H9 (cell line): Measurements from ENCODE around the gene GJE1. TPM values are rescaled to one million over a fixed set of nuclear protein-coding genes. Genes with fewer than 3 reads are reported as not detected.
"Not testable (repeated sequence)": the region's sequence is repeated elsewhere in the genome, so short reads cannot be mapped to it uniquely, and the experiment has no call there.

Experiments
- DNase-seq: peaks from one replicate; pipeline ENCODE4 v3.0.0-alpha.2; 2017
- H2AFZ ChIP-seq: one replicate; pipeline ENCODE4 v1.6.1; 2013; ENCODE audit warnings: mild to moderate bottlenecking, low read length, control low read depth, moderate library complexity
- H2AK5ac ChIP-seq: 2 replicates; pipeline ENCODE4 v1.6.1; 2013; ENCODE audit warnings: low read length, control low read depth, mixed read lengths; ENCODE audit not compliant: insufficient read length
- H2BK120ac ChIP-seq: one replicate; pipeline ENCODE4 v1.6.1; 2013; ENCODE audit warnings: low read depth, mild to moderate bottlenecking, low read length, control low read depth, inconsistent platforms; ENCODE audit not compliant: poor library complexity, severe bottlenecking
- H2BK12ac ChIP-seq: 2 replicates; pipeline ENCODE4 v1.6.1; 2013; ENCODE audit warnings: low read length, control low read depth, mixed read lengths, low read depth; ENCODE audit not compliant: insufficient read length
- H2BK15ac ChIP-seq: 2 replicates; pipeline ENCODE4 v1.6.1; 2013; ENCODE audit warnings: low read depth, low read length, control low read depth
- H2BK20ac ChIP-seq: one replicate; pipeline ENCODE4 v1.6.1; 2013; ENCODE audit warnings: low read depth, mild to moderate bottlenecking, low read length, control low read depth, inconsistent platforms; ENCODE audit not compliant: poor library complexity, severe bottlenecking
- H2BK5ac ChIP-seq: 2 replicates; pipeline ENCODE4 v1.6.1; 2013; ENCODE audit warnings: low read length, control low read depth, mixed read lengths; ENCODE audit not compliant: insufficient read length
- H3K14ac ChIP-seq: 2 replicates; pipeline ENCODE4 v1.6.1; 2013; ENCODE audit warnings: low read length, control low read depth; ENCODE audit not compliant: insufficient read depth
- H3K18ac ChIP-seq: 2 replicates; pipeline ENCODE4 v1.6.1; 2013; ENCODE audit warnings: low read depth, mild to moderate bottlenecking, mixed read lengths, low read length, control low read depth; ENCODE audit not compliant: insufficient read length
- H3K23ac ChIP-seq: 2 replicates; pipeline ENCODE4 v1.6.1; 2013; ENCODE audit warnings: low read length, control low read depth, mixed read lengths, low read depth; ENCODE audit not compliant: insufficient read length
- H3K23me2 ChIP-seq: 2 replicates; pipeline ENCODE4 v1.6.1; 2013; ENCODE audit warnings: low read depth, mild to moderate bottlenecking, mixed read lengths, low read length, control low read depth; ENCODE audit not compliant: insufficient read length, poor library complexity, severe bottlenecking
- H3K27ac ChIP-seq: 2 replicates; pipeline ENCODE4 v1.5.1; 2013; ENCODE audit warnings: low read length, control low read depth, mixed read lengths, low read depth; ENCODE audit not compliant: insufficient read length
- H3K27me3 ChIP-seq: 2 replicates; pipeline ENCODE4 v1.6.1; 2013; ENCODE audit warnings: low read length, control low read depth, inconsistent platforms; ENCODE audit not compliant: insufficient read depth
- H3K4ac ChIP-seq: 2 replicates; pipeline ENCODE4 v1.6.1; 2013; ENCODE audit warnings: low read depth, mild to moderate bottlenecking, control low read depth, inconsistent platforms, low read length, moderate library complexity
- H3K4me1 ChIP-seq: 2 replicates; pipeline ENCODE4 v1.6.1; 2013; ENCODE audit warnings: low read length, control low read depth, inconsistent platforms; ENCODE audit not compliant: insufficient read depth
- H3K4me2 ChIP-seq: 2 replicates; pipeline ENCODE4 v1.6.1; 2013; ENCODE audit warnings: low read length, control low read depth, mixed read lengths; ENCODE audit not compliant: insufficient read length, insufficient read depth
- H3K56ac ChIP-seq: 2 replicates; pipeline ENCODE4 v1.6.1; 2013; ENCODE audit warnings: low read depth, mild to moderate bottlenecking, mixed read lengths, low read length, control low read depth; ENCODE audit not compliant: insufficient read length
- H3K79me1 ChIP-seq: 2 replicates; pipeline ENCODE4 v1.6.1; 2013; ENCODE audit warnings: low read depth, mild to moderate bottlenecking, moderate library complexity, low read length, control low read depth, inconsistent platforms; ENCODE audit not compliant: insufficient read depth, poor library complexity, severe bottlenecking
- H3K79me2 ChIP-seq: 2 replicates; pipeline ENCODE4 v1.6.1; 2013; ENCODE audit warnings: low read length, control low read depth, inconsistent platforms; ENCODE audit not compliant: insufficient read depth
- H3K9ac ChIP-seq: 2 replicates; pipeline ENCODE4 v1.6.1; 2013; ENCODE audit warnings: low read length, control low read depth, mixed read lengths; ENCODE audit not compliant: insufficient read length; ENCODE audit errors: extremely low read depth
- H3K9me3 ChIP-seq: one replicate; pipeline ENCODE4 v1.6.1; 2013; ENCODE audit warnings: low read depth, low read length, inconsistent platforms; ENCODE audit not compliant: control insufficient read depth
- H3T11ph ChIP-seq: one replicate; pipeline ENCODE4 v1.6.1; 2013; ENCODE audit warnings: mild to moderate bottlenecking, low read length, control low read depth, inconsistent platforms
- H4K20me1 ChIP-seq: one replicate; pipeline ENCODE4 v1.6.1; 2013; ENCODE audit not compliant: control insufficient read depth, insufficient read length, insufficient read depth
- H4K5ac ChIP-seq: 2 replicates; pipeline ENCODE4 v1.6.1; 2013; ENCODE audit warnings: low read depth, mild to moderate bottlenecking, mixed read lengths, low read length, control low read depth; ENCODE audit not compliant: insufficient read length
- H4K8ac ChIP-seq: replicated peaks from 2 replicates; pipeline ENCODE4 v1.6.1; 2013; ENCODE audit warnings: low read length, control low read depth, mixed read lengths, low read depth; ENCODE audit not compliant: insufficient read length
- H4K91ac ChIP-seq: 2 replicates; pipeline ENCODE4 v1.6.1; 2013; ENCODE audit warnings: low read depth, mild to moderate bottlenecking, moderate library complexity, mixed read lengths, low read length, control low read depth; ENCODE audit not compliant: insufficient read length
- H3K27ac Mint-ChIP-seq, 3 experiments: 2 replicates in 2 of 3; 3 replicates in 1 of 3; pipeline ENCODE4 v1.8.0; 2020 to 2021; ENCODE audit warnings: mixed read lengths in 3 of 3, mild to moderate bottlenecking in 1 of 3, moderate library complexity in 1 of 3
- H3K27me3 Mint-ChIP-seq: 2 replicates; pipeline ENCODE4 v1.8.0; 2021; ENCODE audit warnings: low read depth, mild to moderate bottlenecking, moderate library complexity, mixed read lengths
- H3K36me3 Mint-ChIP-seq, 3 experiments: 2 replicates in 2 of 3; 3 replicates in 1 of 3; pipeline ENCODE4 v1.8.0; 2020 to 2021; ENCODE audit warnings: low read depth in 3 of 3, mixed read lengths in 3 of 3; ENCODE audit not compliant: insufficient read depth in 1 of 3
- H3K4me1 Mint-ChIP-seq, 2 experiments: 2 replicates each; pipeline ENCODE4 v1.8.0; 2020; ENCODE audit warnings: mixed read lengths in 2 of 2
- H3K4me3 Mint-ChIP-seq, 2 experiments: 2 replicates in 1 of 2; 3 replicates in 1 of 2; pipeline ENCODE4 v1.8.0; 2020 to 2021; ENCODE audit warnings: mild to moderate bottlenecking in 2 of 2, mixed read lengths in 2 of 2, moderate library complexity in 1 of 2
- H3K9me3 Mint-ChIP-seq, 2 experiments: 2 replicates in 1 of 2; 3 replicates in 1 of 2; pipeline ENCODE4 v1.8.0; 2020; ENCODE audit warnings: mild to moderate bottlenecking in 2 of 2, mixed read lengths in 2 of 2, moderate library complexity in 1 of 2
- WGBS: extraction: QIAGEN DNeasy Blood & Tissue Kit; methylation state at CpG from one replicate; pipeline ENCODE4 v1.1.7; 2013; ENCODE audit warnings: missing lambda C conversion rate, low lambda C conversion rate, mixed read lengths; ENCODE audit not compliant: insufficient read length; ENCODE audit errors: extremely low coverage; 5-methylcytosine and 5-hydroxymethylcytosine counted together
- total RNA-seq: library from RNA; stranded (reverse); gene quantifications from 2 replicates; pipeline ENCODE4 v1.2.1, GENCODE V29; 2021

The GJE1 gene
- total RNA-seq, 1 experiment from 2014 or later, result not detected

- not testable (repeated sequence) for H3K79me1 ChIP-seq, H2AK5ac ChIP-seq, H4K91ac ChIP-seq, H3K9ac ChIP-seq, H3K79me2 ChIP-seq, DNase-seq, H3K23me2 ChIP-seq, H2AFZ ChIP-seq, H2BK120ac ChIP-seq, H3K4me3 Mint-ChIP-seq, H3K4ac ChIP-seq, H3K4me1 ChIP-seq, H3K9me3 Mint-ChIP-seq, H2BK20ac ChIP-seq, H3K4me2 ChIP-seq, H2BK15ac ChIP-seq, H4K5ac ChIP-seq, H3K27me3 Mint-ChIP-seq, H3K18ac ChIP-seq, H3K36me3 Mint-ChIP-seq, H3K27ac Mint-ChIP-seq, H3K27ac ChIP-seq, H4K20me1 ChIP-seq, H3T11ph ChIP-seq, H4K8ac ChIP-seq, H2BK5ac ChIP-seq, H3K56ac ChIP-seq, H2BK12ac ChIP-seq, H3K14ac ChIP-seq, H3K27me3 ChIP-seq, H3K23ac ChIP-seq, H3K9me3 ChIP-seq
- H3K4me1 Mint-ChIP-seq, result peaks cover under 1 to 15% of the 10 kb centered on the region in 2 experiments; a peak in 3 of 4 replicates
- WGBS, result no CpG with 5 or more reads among the region's 9 CpGs
Observed at GRCh38 chr6:142110820-142111219, 21.9 kb upstream of the GJE1 start.
